ENCODE data around the gene CADPS2.
"Not testable (repeated sequence)": the region's sequence is repeated elsewhere in the genome, so short reads cannot be mapped to it uniquely, and the experiment has no call there.

CADPS2 gene

DNA sequence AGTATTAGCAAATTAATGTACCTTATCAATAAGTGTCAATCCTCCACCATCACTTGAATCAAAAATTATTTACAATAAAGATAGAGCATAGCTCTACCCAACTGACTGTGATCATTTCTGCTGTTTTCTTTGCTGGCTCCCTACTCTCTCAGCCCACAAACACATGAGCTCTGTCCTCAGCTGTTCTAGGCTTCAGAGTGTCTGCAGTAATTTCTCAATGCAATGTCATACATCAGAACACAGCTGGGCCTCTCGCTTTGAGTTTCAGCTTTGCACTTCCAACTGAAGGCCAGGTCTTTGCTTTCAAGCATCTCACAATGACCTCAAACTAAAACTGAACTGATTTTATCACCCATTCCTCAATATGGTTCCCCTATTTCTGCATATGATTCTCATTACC is 243.0 kb downstream of the CADPS2 start:
- no peak for TF ChIP-seq EZH2 (IDR thresholded peaks at IDR 0.05; ENCODE audit: borderline replicate concordance, low read depth, low read length, severe bottlenecking)
- H3K36me3 ChIP-seq (ENCODE audit: insufficient read depth, low read length), result no peaks in the 10 kb centered on the region
- DNase-seq, result no peak
- no peak for ATAC-seq (ENCODE audit: insufficient read depth, low read depth)
- no peak overlapping the region for H3K27ac ChIP-seq (ENCODE audit: low read length)
- H3K9ac ChIP-seq (ENCODE audit: low read depth, low read length), result no peak overlapping the region
- H3K27me3 ChIP-seq (ENCODE audit: insufficient read depth, low read length, poor library complexity), result no peaks in the 10 kb centered on the region
- H3K4me3 ChIP-seq (ENCODE audit: low read depth in 1 of 2, low read length in 2 of 2), result no peak overlapping the region
- no peaks in the 10 kb centered on the region for H4K20me1 ChIP-seq (ENCODE audit: insufficient read depth, low read length)
- H2AFZ ChIP-seq (ENCODE audit: low read depth, low read length), result no peak overlapping the region
- H3K9me3 ChIP-seq (ENCODE audit: insufficient read depth, low read length, severe bottlenecking), result no peaks in the 10 kb centered on the region
- no peaks in the 10 kb centered on the region for H3K79me2 ChIP-seq (ENCODE audit: insufficient read depth, low read length)
- no peak overlapping the region for H3K4me2 ChIP-seq (ENCODE audit: insufficient read depth, low read length)
- H3K4me1 ChIP-seq (ENCODE audit: insufficient read depth, low read length), result no peaks in the 10 kb centered on the region

DNA sequence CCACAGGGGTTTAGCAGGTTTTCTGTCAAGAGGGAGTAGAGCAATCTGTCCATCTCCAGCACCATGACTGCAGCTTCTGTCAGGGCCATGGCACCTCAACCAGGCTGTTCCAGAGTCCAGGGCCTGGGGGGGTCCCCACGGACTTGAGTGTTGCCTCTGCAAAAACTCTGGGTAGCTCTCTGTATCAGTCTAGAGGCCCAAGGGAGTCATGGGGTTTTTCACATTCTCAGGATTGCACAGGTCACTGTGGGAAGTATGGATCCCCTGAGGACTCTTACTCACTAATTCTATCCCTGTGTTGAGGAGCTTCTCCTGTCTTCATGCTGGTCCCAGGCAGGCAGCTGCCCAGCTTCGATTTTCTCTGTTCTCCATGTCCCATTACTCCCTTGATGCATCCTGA is 247.8 kb downstream of the CADPS2 start:
- H3K4me2 ChIP-seq (ENCODE audit: insufficient read depth, low read length), result no peak overlapping the region
- no peak for ATAC-seq (ENCODE audit: insufficient read depth, low read depth)
- H2AFZ ChIP-seq (ENCODE audit: low read depth, low read length), result no peak overlapping the region

DNA sequence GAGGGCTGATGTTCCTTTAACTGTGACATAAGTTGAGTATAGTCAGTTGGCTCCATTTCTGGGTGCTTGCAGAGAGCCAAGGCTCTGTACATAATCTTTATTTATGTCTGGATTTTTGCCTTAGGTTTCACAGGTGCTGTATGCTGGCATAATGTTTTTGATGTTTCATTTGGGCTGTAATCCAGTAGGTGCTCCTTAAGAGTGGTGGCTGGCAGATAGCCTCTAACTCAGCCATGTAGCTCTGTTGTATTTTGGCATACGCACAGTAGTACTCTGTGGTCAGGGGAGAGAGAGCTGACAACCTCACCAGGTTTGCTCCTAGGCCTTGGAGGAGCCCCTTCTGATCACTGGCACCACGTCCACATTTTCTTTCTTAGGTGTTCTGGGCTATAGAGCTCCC is 248.5 kb downstream of the CADPS2 start:
- H3K4me1 ChIP-seq (ENCODE audit: insufficient read depth, low read length), result no peaks in the 10 kb centered on the region
- H3K9me3 ChIP-seq (ENCODE audit: insufficient read depth, low read length, severe bottlenecking), result no peaks in the 10 kb centered on the region
- H3K79me2 ChIP-seq (ENCODE audit: insufficient read depth, low read length), result no peaks in the 10 kb centered on the region
- TF ChIP-seq, protein P1, sequence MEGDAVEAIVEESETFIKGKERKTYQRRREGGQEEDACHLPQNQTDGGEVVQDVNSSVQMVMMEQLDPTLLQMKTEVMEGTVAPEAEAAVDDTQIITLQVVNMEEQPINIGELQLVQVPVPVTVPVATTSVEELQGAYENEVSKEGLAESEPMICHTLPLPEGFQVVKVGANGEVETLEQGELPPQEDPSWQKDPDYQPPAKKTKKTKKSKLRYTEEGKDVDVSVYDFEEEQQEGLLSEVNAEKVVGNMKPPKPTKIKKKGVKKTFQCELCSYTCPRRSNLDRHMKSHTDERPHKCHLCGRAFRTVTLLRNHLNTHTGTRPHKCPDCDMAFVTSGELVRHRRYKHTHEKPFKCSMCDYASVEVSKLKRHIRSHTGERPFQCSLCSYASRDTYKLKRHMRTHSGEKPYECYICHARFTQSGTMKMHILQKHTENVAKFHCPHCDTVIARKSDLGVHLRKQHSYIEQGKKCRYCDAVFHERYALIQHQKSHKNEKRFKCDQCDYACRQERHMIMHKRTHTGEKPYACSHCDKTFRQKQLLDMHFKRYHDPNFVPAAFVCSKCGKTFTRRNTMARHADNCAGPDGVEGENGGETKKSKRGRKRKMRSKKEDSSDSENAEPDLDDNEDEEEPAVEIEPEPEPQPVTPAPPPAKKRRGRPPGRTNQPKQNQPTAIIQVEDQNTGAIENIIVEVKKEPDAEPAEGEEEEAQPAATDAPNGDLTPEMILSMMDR (IDR thresholded peaks at IDR 0.05; ENCODE audit: borderline replicate concordance, extremely low read depth, low read length, poor library complexity, severe bottlenecking), result no peak
- no peak for TF ChIP-seq EZH2 (IDR thresholded peaks at IDR 0.05; ENCODE audit: borderline replicate concordance, low read depth, low read length, severe bottlenecking)
- no peak overlapping the region for H2AFZ ChIP-seq (ENCODE audit: low read depth, low read length)
- H4K20me1 ChIP-seq (ENCODE audit: insufficient read depth, low read length), result no peaks in the 10 kb centered on the region
- no peak overlapping the region for H3K4me2 ChIP-seq (ENCODE audit: insufficient read depth, low read length)
- no peak overlapping the region for H3K9ac ChIP-seq (ENCODE audit: low read depth, low read length)
- H3K4me3 ChIP-seq (ENCODE audit: low read depth in 1 of 2, low read length in 2 of 2), result no peak overlapping the region
- no peak for DNase-seq
- H3K27me3 ChIP-seq (ENCODE audit: insufficient read depth, low read length, poor library complexity), result no peaks in the 10 kb centered on the region
- no peak for ATAC-seq (ENCODE audit: insufficient read depth, low read depth)
- H3K36me3 ChIP-seq (ENCODE audit: insufficient read depth, low read length), result no peaks in the 10 kb centered on the region
- H3K27ac ChIP-seq (ENCODE audit: low read length), result no peak overlapping the region

More for the DNA sequence above, 247.8 kb downstream of the CADPS2 start:
- no peaks in the 10 kb centered on the region for H3K9me3 ChIP-seq (ENCODE audit: insufficient read depth, low read length, severe bottlenecking)
- no peak overlapping the region for H3K4me3 ChIP-seq (ENCODE audit: low read depth in 1 of 2, low read length in 2 of 2)
- TF ChIP-seq EZH2 (IDR thresholded peaks at IDR 0.05; ENCODE audit: borderline replicate concordance, low read depth, low read length, severe bottlenecking), result no peak
- TF ChIP-seq, protein P1 (IDR thresholded peaks at IDR 0.05; ENCODE audit: borderline replicate concordance, extremely low read depth, low read length, poor library complexity, severe bottlenecking), result no peak
- H3K79me2 ChIP-seq (ENCODE audit: insufficient read depth, low read length), result no peaks in the 10 kb centered on the region
- H3K36me3 ChIP-seq (ENCODE audit: insufficient read depth, low read length), result no peaks in the 10 kb centered on the region
- H3K27ac ChIP-seq (ENCODE audit: low read length), result no peak overlapping the region
- no peaks in the 10 kb centered on the region for H3K4me1 ChIP-seq (ENCODE audit: insufficient read depth, low read length)
- no peak for DNase-seq
- no peak overlapping the region for H3K9ac ChIP-seq (ENCODE audit: low read depth, low read length)
- no peaks in the 10 kb centered on the region for H3K27me3 ChIP-seq (ENCODE audit: insufficient read depth, low read length, poor library complexity)
- H4K20me1 ChIP-seq (ENCODE audit: insufficient read depth, low read length), result no peaks in the 10 kb centered on the region

DNA sequence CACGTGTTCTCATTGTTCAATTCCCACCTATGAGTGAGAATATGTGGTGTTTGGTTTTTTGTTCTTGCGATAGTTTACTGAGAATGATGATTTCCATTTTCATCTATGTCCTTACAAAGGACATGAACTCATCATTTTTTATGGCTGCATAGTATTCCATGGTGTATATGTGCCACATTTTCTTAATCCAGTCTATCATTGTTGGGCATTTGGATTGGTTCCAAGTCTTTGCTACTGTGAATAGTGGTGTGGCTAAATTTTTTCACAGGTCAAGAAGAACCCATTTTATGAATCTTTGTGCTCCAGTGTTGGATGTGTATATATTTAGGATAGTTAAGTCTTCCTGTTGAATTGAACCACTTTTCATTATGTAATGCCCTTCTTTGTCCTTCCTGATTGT is 250.8 kb downstream of the CADPS2 start:
- DNase-seq; H3K4me2 ChIP-seq (ENCODE audit: insufficient read depth, low read length); H3K9ac ChIP-seq (ENCODE audit: low read depth, low read length); H3K36me3 ChIP-seq (ENCODE audit: insufficient read depth, low read length); H3K4me3 ChIP-seq (ENCODE audit: low read depth in 1 of 2, low read length in 2 of 2); H3K9me3 ChIP-seq (ENCODE audit: insufficient read depth, low read length, severe bottlenecking); H3K27me3 ChIP-seq (ENCODE audit: insufficient read depth, low read length, poor library complexity); H4K20me1 ChIP-seq (ENCODE audit: insufficient read depth, low read length); H3K4me1 ChIP-seq (ENCODE audit: insufficient read depth, low read length); H3K27ac ChIP-seq (ENCODE audit: low read length); H3K79me2 ChIP-seq (ENCODE audit: insufficient read depth, low read length); ATAC-seq (ENCODE audit: insufficient read depth, low read depth); H2AFZ ChIP-seq (ENCODE audit: low read depth, low read length): not testable (repeated sequence)
